ENCODE results near the gene MBNL2.

DNA sequence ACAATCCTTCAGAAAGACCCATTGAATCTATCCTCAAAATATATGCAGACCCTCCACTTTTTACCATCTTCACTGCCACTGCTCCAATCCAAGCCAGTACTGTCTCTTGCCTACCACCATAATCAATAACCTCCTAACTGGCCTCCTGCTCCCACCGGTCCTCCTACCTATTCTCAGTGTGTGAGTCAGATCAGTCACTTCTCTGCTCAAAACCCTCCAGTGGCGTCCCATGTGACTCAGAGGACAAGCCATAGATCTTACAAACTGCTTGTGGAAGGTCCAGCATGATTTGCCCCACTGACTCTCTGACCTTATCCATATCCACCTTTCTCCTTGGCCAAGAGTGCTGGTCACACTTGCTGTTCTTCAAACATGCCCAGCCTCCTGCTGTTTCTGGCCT lies 23.4 kb upstream of the MBNL2 start:
- TF ChIP-seq, protein P1, sequence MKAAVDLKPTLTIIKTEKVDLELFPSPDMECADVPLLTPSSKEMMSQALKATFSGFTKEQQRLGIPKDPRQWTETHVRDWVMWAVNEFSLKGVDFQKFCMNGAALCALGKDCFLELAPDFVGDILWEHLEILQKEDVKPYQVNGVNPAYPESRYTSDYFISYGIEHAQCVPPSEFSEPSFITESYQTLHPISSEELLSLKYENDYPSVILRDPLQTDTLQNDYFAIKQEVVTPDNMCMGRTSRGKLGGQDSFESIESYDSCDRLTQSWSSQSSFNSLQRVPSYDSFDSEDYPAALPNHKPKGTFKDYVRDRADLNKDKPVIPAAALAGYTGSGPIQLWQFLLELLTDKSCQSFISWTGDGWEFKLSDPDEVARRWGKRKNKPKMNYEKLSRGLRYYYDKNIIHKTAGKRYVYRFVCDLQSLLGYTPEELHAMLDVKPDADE (CRISPR knock-in tag; IDR thresholded peaks at IDR 0.05) = no peak
- TF ChIP-seq RCOR2 (CRISPR knock-in tag; IDR thresholded peaks at IDR 0.05) = no peak
